Measurements from ENCODE around the gene CCDC51. TPM values are rescaled to one million over a fixed set of nuclear protein-coding genes. Genes with fewer than 3 reads are reported as not detected.

Gene CCDC51
- total and polyA plus RNA-seq, 2 of the 13 experiments (the other 11 are each of a cell fraction or from before 2014, with no cell fraction given) = 18.1 to 29.4 TPM

DNA sequence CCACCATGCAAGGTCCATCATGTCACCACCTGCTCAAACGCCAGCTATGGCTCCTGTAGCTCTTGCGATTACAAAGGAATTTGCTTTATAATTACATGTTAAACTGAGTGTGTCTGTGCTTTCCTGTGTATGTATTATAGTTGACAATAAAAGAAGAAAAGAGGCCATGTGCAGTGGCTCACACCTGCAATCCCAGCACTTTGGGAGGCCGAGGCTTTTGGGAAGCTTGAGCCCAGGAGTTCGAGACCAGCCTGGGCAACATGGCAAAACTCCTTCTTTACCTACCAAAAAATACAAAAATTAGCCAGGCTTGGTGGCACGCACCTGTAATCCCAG lies 33.7 kb upstream of the CCDC51 start (continued):
- 0 out of 2 replicates have a peak, but pooled peaks have one; percentile 1 for TF ChIP-seq SALL1 (CRISPR knock-in tag; IDR thresholded peaks at IDR 0.05)
- TF ChIP-seq ZNF230 (CRISPR knock-in tag; IDR thresholded peaks at IDR 0.05) = 0 out of 2 replicates have a peak, but pooled peaks have one; percentile 14
- TF ChIP-seq, protein P1, sequence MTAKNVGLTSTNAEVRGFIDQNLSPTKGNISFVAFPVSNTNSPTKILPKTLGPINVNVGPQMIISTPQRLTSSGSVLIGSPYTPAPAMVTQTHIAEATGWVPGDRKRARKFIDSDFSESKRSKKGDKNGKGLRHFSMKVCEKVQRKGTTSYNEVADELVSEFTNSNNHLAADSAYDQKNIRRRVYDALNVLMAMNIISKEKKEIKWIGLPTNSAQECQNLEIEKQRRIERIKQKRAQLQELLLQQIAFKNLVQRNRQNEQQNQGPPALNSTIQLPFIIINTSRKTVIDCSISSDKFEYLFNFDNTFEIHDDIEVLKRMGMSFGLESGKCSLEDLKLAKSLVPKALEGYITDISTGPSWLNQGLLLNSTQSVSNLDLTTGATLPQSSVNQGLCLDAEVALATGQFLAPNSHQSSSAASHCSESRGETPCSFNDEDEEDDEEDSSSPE (CRISPR knock-in tag; IDR thresholded peaks at IDR 0.05) = peak; percentile 30; the same call in 1 of the 2 replicates
- peak; percentile 84; the same call in 1 of the 2 replicates for TF ChIP-seq ZMYM3 (CRISPR knock-in tag; IDR thresholded peaks at IDR 0.05)
- TF ChIP-seq, protein P2, sequence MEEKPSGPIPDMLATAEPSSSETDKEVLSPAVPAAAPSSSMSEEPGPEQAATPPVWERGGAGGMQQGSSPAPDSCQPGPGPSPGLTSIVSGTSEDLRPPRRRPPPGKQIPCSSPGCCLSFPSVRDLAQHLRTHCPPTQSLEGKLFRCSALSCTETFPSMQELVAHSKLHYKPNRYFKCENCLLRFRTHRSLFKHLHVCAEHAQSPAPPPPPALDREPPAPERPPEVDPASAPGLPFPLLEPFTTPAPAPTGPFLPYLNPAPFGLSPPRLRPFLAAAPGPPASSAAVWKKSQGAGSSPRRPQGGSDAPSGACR (CRISPR knock-in tag; IDR thresholded peaks at IDR 0.05) = peak; percentile 4; the same call in 1 of the 2 replicates
- TF ChIP-seq NCOR1 (IDR thresholded peaks at IDR 0.05; ENCODE audit: borderline replicate concordance, low read length) = peak; percentile 60; the same call in 1 of the 2 replicates
- TF ChIP-seq KLF13 (CRISPR knock-in tag; IDR thresholded peaks at IDR 0.05) = no peak
- TF ChIP-seq ZEB1 (IDR thresholded peaks at IDR 0.05; ENCODE audit: insufficient replicate concordance, low read depth) = peak; percentile 11
- peak; percentile 38; the same call in 1 of the 2 replicates for TF ChIP-seq ZNF317 (CRISPR knock-in tag; IDR thresholded peaks at IDR 0.05)
- TF ChIP-seq, protein P3, sequence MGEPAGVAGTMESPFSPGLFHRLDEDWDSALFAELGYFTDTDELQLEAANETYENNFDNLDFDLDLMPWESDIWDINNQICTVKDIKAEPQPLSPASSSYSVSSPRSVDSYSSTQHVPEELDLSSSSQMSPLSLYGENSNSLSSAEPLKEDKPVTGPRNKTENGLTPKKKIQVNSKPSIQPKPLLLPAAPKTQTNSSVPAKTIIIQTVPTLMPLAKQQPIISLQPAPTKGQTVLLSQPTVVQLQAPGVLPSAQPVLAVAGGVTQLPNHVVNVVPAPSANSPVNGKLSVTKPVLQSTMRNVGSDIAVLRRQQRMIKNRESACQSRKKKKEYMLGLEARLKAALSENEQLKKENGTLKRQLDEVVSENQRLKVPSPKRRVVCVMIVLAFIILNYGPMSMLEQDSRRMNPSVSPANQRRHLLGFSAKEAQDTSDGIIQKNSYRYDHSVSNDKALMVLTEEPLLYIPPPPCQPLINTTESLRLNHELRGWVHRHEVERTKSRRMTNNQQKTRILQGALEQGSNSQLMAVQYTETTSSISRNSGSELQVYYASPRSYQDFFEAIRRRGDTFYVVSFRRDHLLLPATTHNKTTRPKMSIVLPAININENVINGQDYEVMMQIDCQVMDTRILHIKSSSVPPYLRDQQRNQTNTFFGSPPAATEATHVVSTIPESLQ (CRISPR knock-in tag; conservative IDR thresholded peaks at IDR 0.05) = 0 out of 2 replicates have a peak, but pooled peaks have one; percentile 5
- no peak for TF ChIP-seq HHEX (CRISPR knock-in tag; IDR thresholded peaks at IDR 0.05)
- no peak for TF ChIP-seq ZFY (CRISPR knock-in tag; IDR thresholded peaks at IDR 0.05)
- TF ChIP-seq RFXAP (CRISPR knock-in tag; IDR thresholded peaks at IDR 0.05; ENCODE audit: borderline replicate concordance) = 0 out of 2 replicates have a peak, but pooled peaks have one; percentile 35
- peak; percentile 1 for TF ChIP-seq PTBP1 (IDR thresholded peaks at IDR 0.05; ENCODE audit: low read depth, low read length, poor library complexity, severe bottlenecking)
- TF ChIP-seq, protein P4, sequence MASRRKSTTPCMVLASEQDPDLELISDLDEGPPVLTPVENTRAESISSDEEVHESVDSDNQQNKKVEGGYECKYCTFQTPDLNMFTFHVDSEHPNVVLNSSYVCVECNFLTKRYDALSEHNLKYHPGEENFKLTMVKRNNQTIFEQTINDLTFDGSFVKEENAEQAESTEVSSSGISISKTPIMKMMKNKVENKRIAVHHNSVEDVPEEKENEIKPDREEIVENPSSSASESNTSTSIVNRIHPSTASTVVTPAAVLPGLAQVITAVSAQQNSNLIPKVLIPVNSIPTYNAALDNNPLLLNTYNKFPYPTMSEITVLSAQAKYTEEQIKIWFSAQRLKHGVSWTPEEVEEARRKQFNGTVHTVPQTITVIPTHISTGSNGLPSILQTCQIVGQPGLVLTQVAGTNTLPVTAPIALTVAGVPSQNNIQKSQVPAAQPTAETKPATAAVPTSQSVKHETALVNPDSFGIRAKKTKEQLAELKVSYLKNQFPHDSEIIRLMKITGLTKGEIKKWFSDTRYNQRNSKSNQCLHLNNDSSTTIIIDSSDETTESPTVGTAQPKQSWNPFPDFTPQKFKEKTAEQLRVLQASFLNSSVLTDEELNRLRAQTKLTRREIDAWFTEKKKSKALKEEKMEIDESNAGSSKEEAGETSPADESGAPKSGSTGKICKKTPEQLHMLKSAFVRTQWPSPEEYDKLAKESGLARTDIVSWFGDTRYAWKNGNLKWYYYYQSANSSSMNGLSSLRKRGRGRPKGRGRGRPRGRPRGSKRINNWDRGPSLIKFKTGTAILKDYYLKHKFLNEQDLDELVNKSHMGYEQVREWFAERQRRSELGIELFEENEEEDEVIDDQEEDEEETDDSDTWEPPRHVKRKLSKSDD (CRISPR knock-in tag; IDR thresholded peaks at IDR 0.05; ENCODE audit: low read depth) = 0 out of 2 replicates have a peak, but pooled peaks have one; percentile 12
- TF ChIP-seq, protein P5, sequence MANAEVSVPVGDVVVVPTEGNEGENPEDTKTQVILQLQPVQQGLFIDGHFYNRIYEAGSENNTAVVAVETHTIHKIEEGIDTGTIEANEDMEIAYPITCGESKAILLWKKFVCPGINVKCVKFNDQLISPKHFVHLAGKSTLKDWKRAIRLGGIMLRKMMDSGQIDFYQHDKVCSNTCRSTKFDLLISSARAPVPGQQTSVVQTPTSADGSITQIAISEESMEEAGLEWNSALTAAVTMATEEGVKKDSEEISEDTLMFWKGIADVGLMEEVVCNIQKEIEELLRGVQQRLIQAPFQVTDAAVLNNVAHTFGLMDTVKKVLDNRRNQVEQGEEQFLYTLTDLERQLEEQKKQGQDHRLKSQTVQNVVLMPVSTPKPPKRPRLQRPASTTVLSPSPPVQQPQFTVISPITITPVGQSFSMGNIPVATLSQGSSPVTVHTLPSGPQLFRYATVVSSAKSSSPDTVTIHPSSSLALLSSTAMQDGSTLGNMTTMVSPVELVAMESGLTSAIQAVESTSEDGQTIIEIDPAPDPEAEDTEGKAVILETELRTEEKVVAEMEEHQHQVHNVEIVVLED (CRISPR knock-in tag; IDR thresholded peaks at IDR 0.05; ENCODE audit: borderline replicate concordance) = peak; percentile 12; the same call in 1 of the 2 replicates
- TF ChIP-seq, protein P6, sequence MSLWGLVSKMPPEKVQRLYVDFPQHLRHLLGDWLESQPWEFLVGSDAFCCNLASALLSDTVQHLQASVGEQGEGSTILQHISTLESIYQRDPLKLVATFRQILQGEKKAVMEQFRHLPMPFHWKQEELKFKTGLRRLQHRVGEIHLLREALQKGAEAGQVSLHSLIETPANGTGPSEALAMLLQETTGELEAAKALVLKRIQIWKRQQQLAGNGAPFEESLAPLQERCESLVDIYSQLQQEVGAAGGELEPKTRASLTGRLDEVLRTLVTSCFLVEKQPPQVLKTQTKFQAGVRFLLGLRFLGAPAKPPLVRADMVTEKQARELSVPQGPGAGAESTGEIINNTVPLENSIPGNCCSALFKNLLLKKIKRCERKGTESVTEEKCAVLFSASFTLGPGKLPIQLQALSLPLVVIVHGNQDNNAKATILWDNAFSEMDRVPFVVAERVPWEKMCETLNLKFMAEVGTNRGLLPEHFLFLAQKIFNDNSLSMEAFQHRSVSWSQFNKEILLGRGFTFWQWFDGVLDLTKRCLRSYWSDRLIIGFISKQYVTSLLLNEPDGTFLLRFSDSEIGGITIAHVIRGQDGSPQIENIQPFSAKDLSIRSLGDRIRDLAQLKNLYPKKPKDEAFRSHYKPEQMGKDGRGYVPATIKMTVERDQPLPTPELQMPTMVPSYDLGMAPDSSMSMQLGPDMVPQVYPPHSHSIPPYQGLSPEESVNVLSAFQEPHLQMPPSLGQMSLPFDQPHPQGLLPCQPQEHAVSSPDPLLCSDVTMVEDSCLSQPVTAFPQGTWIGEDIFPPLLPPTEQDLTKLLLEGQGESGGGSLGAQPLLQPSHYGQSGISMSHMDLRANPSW (CRISPR knock-in tag; IDR thresholded peaks at IDR 0.05; ENCODE audit: borderline replicate concordance) = 0 out of 2 replicates have a peak, but pooled peaks have one; percentile 5
- TF ChIP-seq POLR2AphosphoS5 (IDR thresholded peaks at IDR 0.05; ENCODE audit: low read depth, low read length) = 0 out of 2 replicates have a peak, but pooled peaks have one; percentile 53

Measured in HepG2 (cell line).